K562 (cell line): ENCODE measurements around the gene SPTY2D1. TPM values are rescaled to one million over a fixed set of nuclear protein-coding genes. Genes with fewer than 3 reads are reported as not detected.

Experiments
- ATAC-seq: fragments of 200-7000 bp; cut with Tn5 transposase; 3 replicates; pipeline ENCODE4 v1.9.1; 2020; ENCODE audit warnings: moderate library complexity
- BruUV-seq: library from RNA; stranded (reverse); fragments of 400-500 nt; replicated peaks from 2 replicates; lab custom pipeline; 2021; lab: Mats Ljungman, UMichigan
- CTCF ChIA-PET: fragments of 300-600 bp; formaldehyde crosslinking; extraction: SDS; loops from one replicate; lab custom pipeline; 2021; ENCODE audit warnings: low intra/inter-chr PET ratio; lab: Yijun Ruan, JAX
- POLR2A ChIA-PET: fragments of 300-600, 350-650 bp; sonication (Branson Sonifier 250); formaldehyde crosslinking; extraction: SDS; loops from one replicate; lab custom pipeline; 2021; ENCODE audit warnings: antibody characterized with exemption, inconsistent platforms; lab: Yijun Ruan, JAX
- DNase-seq, 4 experiments: peaks; one replicate each; pipeline versions ENCODE4 v3.0.0 to v3.0.0-alpha.2; 2011 to 2018; ENCODE audit warnings: low spot score in 3 of 4, mixed read lengths in 3 of 4; ENCODE audit errors: extremely low read depth in 1 of 4
- FAIRE-seq: peaks from 2 replicates; lab custom pipeline; 2011; peaks lifted over from hg19 to GRCh38; lab: Jason Lieb, UNC
- H2AFZ ChIP-seq: 2 replicates; pipeline ENCODE4 v1.6.0; 2011; ENCODE audit warnings: low read depth, low read length, control low read depth, inconsistent platforms
- H3K27ac ChIP-seq: fragments of 200-600 bp; 3 replicates; pipeline ENCODE4 v1.8.0; 2011; ENCODE audit warnings: low read depth, mild to moderate bottlenecking, control low read depth, inconsistent platforms, low read length, moderate library complexity, mixed read lengths; ENCODE audit errors: extremely low read depth
- H3K27me3 ChIP-seq, 2 experiments: fragments of 300-600 bp in 1 of 2; 2 replicates in 1 of 2; 3 replicates in 1 of 2; pipeline versions ENCODE4 v1.6.0 to v1.8.0; 2011; ENCODE audit warnings: inconsistent platforms in 2 of 2, low read length in 2 of 2, mild to moderate bottlenecking in 1 of 2, mixed read lengths in 1 of 2, moderate library complexity in 1 of 2; ENCODE audit not compliant: control insufficient read depth in 2 of 2, insufficient read depth in 2 of 2
- H3K36me3 ChIP-seq: fragments of 300-600 bp; 3 replicates; pipeline ENCODE4 v1.8.0; 2011; ENCODE audit warnings: mild to moderate bottlenecking, low read length, inconsistent platforms; ENCODE audit not compliant: control insufficient read depth, insufficient read depth
- H3K4me1 ChIP-seq, 2 experiments: fragments of 200-600 bp in 1 of 2; replicated peaks in 1 of 2; 2 replicates in 1 of 2; 3 replicates in 1 of 2; pipeline versions ENCODE4 v1.5.1 to v1.8.0; 2011; ENCODE audit warnings: inconsistent platforms in 2 of 2, low read length in 2 of 2, mild to moderate bottlenecking in 1 of 2, mixed read lengths in 1 of 2, moderate library complexity in 1 of 2; ENCODE audit not compliant: control insufficient read depth in 2 of 2, insufficient read depth in 2 of 2
- H3K4me2 ChIP-seq: 2 replicates; pipeline ENCODE4 v1.6.1; 2011; ENCODE audit warnings: low read length, control low read depth, inconsistent platforms, mixed read lengths; ENCODE audit not compliant: insufficient read depth
- H3K4me3 ChIP-seq: fragments of 200-600 bp; sonication (generic), shearing (Covaris generic); 2 replicates; pipeline ENCODE4 v1.5.1; 2016; ENCODE audit warnings: control low read depth, inconsistent platforms
- H3K79me2 ChIP-seq: fragments of 200-600 bp; 3 replicates; pipeline ENCODE4 v1.8.0; 2011; ENCODE audit warnings: low read length, inconsistent platforms; ENCODE audit not compliant: control insufficient read depth, insufficient read depth
- H3K9ac ChIP-seq, 2 experiments: 2 replicates each; pipeline versions ENCODE4 v1.6.0 to v1.6.1; 2011; ENCODE audit warnings: low read depth in 2 of 2, low read length in 2 of 2, control low read depth in 1 of 2, inconsistent platforms in 1 of 2, mild to moderate bottlenecking in 1 of 2, mixed read lengths in 1 of 2; ENCODE audit not compliant: insufficient read depth in 1 of 2
- H3K9me1 ChIP-seq: one replicate; pipeline ENCODE4 v1.6.0; 2011; ENCODE audit warnings: inconsistent platforms, mild to moderate bottlenecking, low read length, moderate library complexity; ENCODE audit not compliant: control insufficient read depth, insufficient read depth
- H3K9me3 ChIP-seq: replicated peaks from 2 replicates; pipeline ENCODE4 v1.5.1; 2011; ENCODE audit warnings: low read depth, low read length, inconsistent platforms; ENCODE audit not compliant: control insufficient read depth, insufficient read depth
- H4K20me1 ChIP-seq: replicated peaks from 2 replicates; pipeline ENCODE4 v1.6.1; 2011; ENCODE audit warnings: low read length, inconsistent platforms, mixed read lengths; ENCODE audit not compliant: control insufficient read depth, insufficient read depth
- ARHGAP35 ChIP-seq: fragments of 450-650 bp; IDR thresholded peaks from 2 replicates; pipeline ENCODE4 v1.6.1; 2018; ENCODE audit not compliant: partially characterized antibody
- CREM ChIP-seq: IDR thresholded peaks from 2 replicates; pipeline ENCODE4 v1.6.1; 2014; ENCODE audit warnings: antibody characterized with exemption, low read depth
- EHMT2 ChIP-seq: fragments of 450-650 bp; IDR thresholded peaks from 2 replicates; pipeline ENCODE4 v1.6.1; 2018; ENCODE audit warnings: antibody characterized with exemption
- FOXA1 ChIP-seq: fragments of 450-650 bp; IDR thresholded peaks from 2 replicates; pipeline ENCODE4 v1.6.1; 2016; ENCODE audit warnings: mild to moderate bottlenecking, borderline replicate concordance
- GABPB1 ChIP-seq: sonication (generic); formaldehyde crosslinking; IDR thresholded peaks from 2 replicates; pipeline ENCODE4 v1.8.0; 2022; ENCODE audit warnings: mild to moderate bottlenecking, missing genetic modification reagents
- HDGF ChIP-seq: fragments of 450-650 bp; IDR thresholded peaks from 2 replicates; pipeline ENCODE4 v1.6.1; 2016
- MAFG ChIP-seq: fragments of 450-650 bp; conservative IDR thresholded peaks from 2 replicates; pipeline ENCODE4 v1.6.1; 2016; ENCODE audit warnings: missing genetic modification characterization, missing compliant biosample characterization
- NFXL1 ChIP-seq: fragments of 450-650 bp; formaldehyde crosslinking; IDR thresholded peaks from 2 replicates; pipeline ENCODE4 v1.4.0; 2021; ENCODE audit warnings: mild to moderate bottlenecking
- NR2C2 ChIP-seq, 2 experiments: fragments of 200-800 bp in 1 of 2; sonication (Bioruptor generic) in 1 of 2; sonication (generic) in 1 of 2; formaldehyde crosslinking in 1 of 2; IDR thresholded peaks; 2 replicates each; pipeline versions ENCODE4 v1.6.1 to v1.8.0; 2016 to 2022; ENCODE audit warnings: mild to moderate bottlenecking in 1 of 2, missing compliant biosample characterization in 1 of 2, missing genetic modification characterization in 1 of 2, missing genetic modification reagents in 1 of 2
- NR3C1 ChIP-seq: sonication (generic); formaldehyde crosslinking; IDR thresholded peaks from 2 replicates; pipeline ENCODE4 v1.8.1; 2022; ENCODE audit warnings: missing genetic modification reagents
- SRSF1 ChIP-seq: fragments of 200-400 bp; formaldehyde crosslinking; IDR thresholded peaks from 2 replicates; pipeline ENCODE4 v1.6.1; 2017; ENCODE audit warnings: mild to moderate bottlenecking, low read depth, low read length, moderate library complexity
- TAF7 ChIP-seq: fragments of 450-650 bp; IDR thresholded peaks from 2 replicates; pipeline ENCODE4 v1.6.1; 2016; ENCODE audit warnings: missing genetic modification characterization, missing compliant biosample characterization
- TOE1 ChIP-seq, 2 experiments: fragments of 450-650 bp in 1 of 2; sonication (generic) in 1 of 2; formaldehyde crosslinking in 1 of 2; IDR thresholded peaks; 2 replicates each; pipeline versions ENCODE4 v1.7.1 to v1.8.0; 2016 to 2022; ENCODE audit warnings: borderline replicate concordance in 2 of 2, mild to moderate bottlenecking in 2 of 2, antibody characterized with exemption in 1 of 2, inconsistent platforms in 1 of 2, low read depth in 1 of 2, missing genetic modification reagents in 1 of 2, moderate library complexity in 1 of 2
- ZNF253 ChIP-seq: fragments of 250-450 bp; sonication (Bioruptor Pico); conservative IDR thresholded peaks from 2 replicates; pipeline ENCODE4 v1.6.1; 2021; ENCODE audit warnings: mild to moderate bottlenecking
- ZNF830 ChIP-seq: fragments of 250-450 bp; sonication (Bioruptor Pico); IDR thresholded peaks from 2 replicates; pipeline ENCODE4 v1.5.0; 2021; ENCODE audit warnings: mild to moderate bottlenecking
- WGBS: fragments of 100-300 bp; shearing (Covaris generic); methylation state at CpG from one replicate; pipeline ENCODE4 v1.1.6; 2016; ENCODE audit warnings: low coverage, mixed read lengths; ENCODE audit not compliant: insufficient coverage; ENCODE audit errors: missing lambda C conversion rate; 5-methylcytosine and 5-hydroxymethylcytosine counted together
- in situ Hi-C: fragments of 300-500 bp; cut with MboI; formaldehyde crosslinking; loops from 4 replicates; pipeline ENCODE4 v1.15.0; 2018; ENCODE audit warnings: inconsistent platforms, mixed read lengths
- intact Hi-C: fragments of 100-400 bp; cut with micrococcal nuclease; formaldehyde crosslinking; loops from 2 replicates; pipeline ENCODE4 v1.14.2; 2022
- polyA plus RNA-seq, 8 experiments: library from polyadenylated mRNA; depleted of rRNA in 4 of 8; stranded (reverse) in 5 of 8; unstranded in 3 of 8; fragments of >200 nt; fragmentation: Nextera tagmentation in 2 of 8; fragmentation: Illumina TruSeq in 1 of 8; extraction: Ambion mirVana in 2 of 8; extraction: Trizol in 1 of 8; gene quantifications; 2 replicates each; pipeline versions ENCODE4 v1.2.1 to v1.2.3, GENCODE V29; 2011 to 2014; ENCODE audit warnings: inconsistent platforms in 1 of 8, missing spikeins in 1 of 8
- total RNA-seq, 7 experiments: library from RNA; depleted of rRNA in 6 of 7; stranded (reverse); fragments of >200 nt in 6 of 7; fragmentation: Illumina TruSeq in 2 of 7; extraction: Trizol in 2 of 7; gene quantifications; 2 replicates each; pipeline versions ENCODE4 v1.2.1 to v1.2.3, GENCODE V29; 2011 to 2021; ENCODE audit warnings: low replicate concordance in 1 of 7
- TF ChIP-seq, protein P1 (sequence below): fragments of 150-350 bp; conservative IDR thresholded peaks from 2 replicates; pipeline ENCODE4 v1.6.1; 2014; ENCODE audit warnings: low read length

The SPTY2D1 gene
- total and polyA plus RNA-seq, 9 of the 15 experiments (the other 6 are each of a cell fraction or from before 2014, with no cell fraction given): 3.2 to 32.1 (median 12.9) TPM

DNA sequence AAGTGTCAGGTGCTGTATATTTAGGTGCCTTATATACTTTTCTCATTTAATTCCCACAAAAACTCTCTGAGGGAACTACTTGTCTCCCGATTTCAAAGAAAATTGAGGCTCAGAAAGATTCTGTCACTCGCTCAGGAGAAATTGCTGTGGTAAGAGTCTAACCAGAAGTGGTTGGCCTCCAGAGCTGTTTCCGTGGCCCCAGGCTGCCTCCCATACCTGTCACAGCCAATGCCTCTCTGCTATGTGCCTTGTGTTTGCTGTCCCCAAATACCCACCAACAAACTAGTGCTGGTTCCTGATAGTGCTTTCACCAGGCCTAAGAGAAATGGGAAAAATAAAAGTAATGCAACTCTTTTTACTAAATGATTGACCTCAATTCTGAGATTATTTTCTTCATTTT, 43.4 kb upstream of the SPTY2D1 start:
- intact Hi-C loops (no loop called here), in situ Hi-C loops (no loop called here)
- Histone ChIP-seq H3K9me1 (no peaks in the 10 kb centered on the region), H3K4me1 (no peaks in the 10 kb centered on the region; a peak in 3 of 5 replicates), H3K79me2 (no peaks in the 10 kb centered on the region; the same call in 2 of the 3 replicates), H3K36me3 (no peaks in the 10 kb centered on the region), H3K27ac (no peak overlapping the region), H3K4me2 (no peak overlapping the region), H3K9ac (no peak overlapping the region), H2AFZ (no peak overlapping the region), H3K4me3 (no peak overlapping the region), H4K20me1 (no peaks in the 10 kb centered on the region), H3K9me3 (no peaks in the 10 kb centered on the region), H3K27me3 (no peaks in the 10 kb centered on the region)
- WGBS: 51% methylated on average over 3 of the region's 3 CpGs
- DNase-seq: no peak
- ChIA-PET POLR2A (no interaction called here), CTCF (no interaction called here)
- BruUV-seq: no TSS peak
- FAIRE-seq: no peak
- no peak for ATAC-seq
- no peak for TF ChIP-seq EHMT2
- no peak for TF ChIP-seq TOE1 (IDR thresholded peaks at IDR 0.05; ENCODE audit: borderline replicate concordance)
- TF ChIP-seq TOE1 (CRISPR knock-in tag; IDR thresholded peaks at IDR 0.05; ENCODE audit: borderline replicate concordance, low read depth): no peak
- no peak for TF ChIP-seq NFXL1
- TF ChIP-seq ARHGAP35: no peak
- no peak for TF ChIP-seq HDGF
- TF ChIP-seq MAFG (tag): no peak

DNA sequence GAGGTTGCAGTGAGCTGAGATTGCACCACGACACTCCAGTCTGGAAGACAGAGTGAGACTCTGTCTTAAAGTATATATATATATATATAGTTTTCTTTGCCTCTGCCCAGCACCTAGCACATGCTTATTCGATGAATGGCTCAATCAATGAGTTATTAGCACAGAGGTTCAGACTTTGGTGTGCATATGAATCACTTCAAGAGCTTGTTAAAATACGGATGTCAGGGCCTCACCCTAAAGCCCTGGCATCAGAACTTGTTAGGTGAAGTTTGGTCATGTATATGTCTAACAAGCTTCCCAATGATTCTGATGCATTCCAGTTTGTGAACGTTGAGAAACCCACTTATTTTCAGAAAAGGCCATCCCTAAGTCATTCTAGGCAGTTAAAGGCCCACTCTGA, 42.7 kb upstream of the SPTY2D1 start:
- H3K4me3 ChIP-seq: no peak overlapping the region
- H3K9me3 ChIP-seq: no peaks in the 10 kb centered on the region
- intact Hi-C loops (no loop called here), in situ Hi-C loops (no loop called here)
- FAIRE-seq (no peak), ATAC-seq (no peak), DNase-seq (no peak)
- no TSS peak for BruUV-seq
- no peaks in the 10 kb centered on the region for H3K27me3 ChIP-seq
- H3K4me2 ChIP-seq: no peak overlapping the region
- ChIA-PET POLR2A (no interaction called here), CTCF (no interaction called here)
- no peak overlapping the region for H3K9ac ChIP-seq
- no peaks in the 10 kb centered on the region; a peak in 3 of 5 replicates for H3K4me1 ChIP-seq
- no peaks in the 10 kb centered on the region for H3K9me1 ChIP-seq
- H3K36me3 ChIP-seq: no peaks in the 10 kb centered on the region
- WGBS: 13% methylated on average over 4 of the region's 4 CpGs
- no peak overlapping the region for H2AFZ ChIP-seq
- H3K79me2 ChIP-seq: no peaks in the 10 kb centered on the region; the same call in 2 of the 3 replicates
- no peak overlapping the region for H3K27ac ChIP-seq
- H4K20me1 ChIP-seq: no peaks in the 10 kb centered on the region
- TF ChIP-seq ZNF253 (CRISPR knock-in tag) (no peak), SRSF1 (no peak), CREM (no peak), ZNF830 (CRISPR knock-in tag) (no peak), TAF7 (tag) (no peak), NR3C1 (no peak), GABPB1 (no peak), NR2C2 (CRISPR knock-in tag; IDR thresholded peaks at IDR 0.05) (no peak), NR2C2 (tag; IDR thresholded peaks at IDR 0.05) (no peak), FOXA1 (no peak)
- TF ChIP-seq, protein P1, sequence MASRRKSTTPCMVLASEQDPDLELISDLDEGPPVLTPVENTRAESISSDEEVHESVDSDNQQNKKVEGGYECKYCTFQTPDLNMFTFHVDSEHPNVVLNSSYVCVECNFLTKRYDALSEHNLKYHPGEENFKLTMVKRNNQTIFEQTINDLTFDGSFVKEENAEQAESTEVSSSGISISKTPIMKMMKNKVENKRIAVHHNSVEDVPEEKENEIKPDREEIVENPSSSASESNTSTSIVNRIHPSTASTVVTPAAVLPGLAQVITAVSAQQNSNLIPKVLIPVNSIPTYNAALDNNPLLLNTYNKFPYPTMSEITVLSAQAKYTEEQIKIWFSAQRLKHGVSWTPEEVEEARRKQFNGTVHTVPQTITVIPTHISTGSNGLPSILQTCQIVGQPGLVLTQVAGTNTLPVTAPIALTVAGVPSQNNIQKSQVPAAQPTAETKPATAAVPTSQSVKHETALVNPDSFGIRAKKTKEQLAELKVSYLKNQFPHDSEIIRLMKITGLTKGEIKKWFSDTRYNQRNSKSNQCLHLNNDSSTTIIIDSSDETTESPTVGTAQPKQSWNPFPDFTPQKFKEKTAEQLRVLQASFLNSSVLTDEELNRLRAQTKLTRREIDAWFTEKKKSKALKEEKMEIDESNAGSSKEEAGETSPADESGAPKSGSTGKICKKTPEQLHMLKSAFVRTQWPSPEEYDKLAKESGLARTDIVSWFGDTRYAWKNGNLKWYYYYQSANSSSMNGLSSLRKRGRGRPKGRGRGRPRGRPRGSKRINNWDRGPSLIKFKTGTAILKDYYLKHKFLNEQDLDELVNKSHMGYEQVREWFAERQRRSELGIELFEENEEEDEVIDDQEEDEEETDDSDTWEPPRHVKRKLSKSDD: no peak
